Activated naive CD4-positive, alpha-beta T cell treated with anti-CD3 and anti-CD28 coated beads, Interleukin-2, amount 50 U/mL, for 72 hours (primary cell): Measurements from ENCODE around the gene PRH2. TPM values are rescaled to one million over a fixed set of nuclear protein-coding genes. Genes with fewer than 3 reads are reported as not detected.

Source experiments
- ATAC-seq, 2 donors: fragments of 150-1000 bp; cut with Tn5 transposase; 2 replicates each; pipeline ENCODE4 v1.10.0; 2021; ENCODE audit warnings: mild to moderate bottlenecking in 2 of 2, moderate library complexity in 2 of 2
- DNase-seq, 2 donors: peaks; one replicate each; pipeline ENCODE4 v3.0.0; 2021 to 2022; ENCODE audit warnings: low spot score in 2 of 2
- H3K27ac Mint-ChIP-seq, 2 donors: one replicate each; pipeline ENCODE4 v1.8.0; 2022; ENCODE audit warnings: mild to moderate bottlenecking in 2 of 2, mixed read lengths in 2 of 2
- H3K36me3 Mint-ChIP-seq, 2 donors: one replicate each; pipeline ENCODE4 v1.8.0; 2022; ENCODE audit warnings: mixed read lengths in 2 of 2
- H3K9me3 Mint-ChIP-seq, 2 donors: one replicate each; pipeline ENCODE4 v1.8.0; 2022; ENCODE audit warnings: mixed read lengths in 2 of 2
- total RNA-seq, 2 donors: library from RNA; stranded (reverse); gene quantifications; one replicate each; pipeline ENCODE4 v1.2.3, GENCODE V29; 2022

PRH2 gene
- total RNA-seq, 2 donors from 2014 or later: not detected

- ATAC-seq: peak in 1 of 2 donors; percentile 20
- peaks cover 7 to 10% of the 10 kb centered on the region in 2 donors for H3K9me3 Mint-ChIP-seq
- no peak for DNase-seq
- H3K27ac Mint-ChIP-seq: peak overlapping the region in 1 of 2 donors; percentile 24
- peaks cover 0 to 7% of the 10 kb centered on the region in 2 donors for H3K36me3 Mint-ChIP-seq
Measured at GRCh38 chr12:10941916-10942607, 13.0 kb downstream of the PRH2 start.

GRCh38 chr12:10943167-10943566 lies 14.1 kb downstream of the PRH2 start:
- peaks cover 7 to 10% of the 10 kb centered on the region in 2 donors for H3K36me3 Mint-ChIP-seq
- ATAC-seq: no peak
- peak overlapping the region in 1 of 2 donors; percentile 68 for H3K27ac Mint-ChIP-seq
- peaks cover 16 to 17% of the 10 kb centered on the region in 2 donors for H3K9me3 Mint-ChIP-seq
- no peak for DNase-seq

- no peak for ATAC-seq
- DNase-seq: no peak
- H3K9me3 Mint-ChIP-seq: peaks cover 15 to 34% of the 10 kb centered on the region in 2 donors
- peaks cover 42 to 44% of the 10 kb centered on the region in 2 donors for H3K36me3 Mint-ChIP-seq
- H3K27ac Mint-ChIP-seq: no peak overlapping the region
Measured at GRCh38 chr12:10952645-10953044, 23.6 kb downstream of the PRH2 start.

- ATAC-seq (no peak), DNase-seq (no peak)
- H3K27ac Mint-ChIP-seq: no peak overlapping the region
- peaks cover 11 to 26% of the 10 kb centered on the region in 2 donors for H3K9me3 Mint-ChIP-seq
- peaks cover 46 to 47% of the 10 kb centered on the region in 2 donors for H3K36me3 Mint-ChIP-seq
Measured at GRCh38 chr12:10956085-10956484, 27.0 kb downstream of the PRH2 start.

- ATAC-seq (no peak), DNase-seq (no peak)
- no peak overlapping the region for H3K27ac Mint-ChIP-seq
- peaks cover 44% of the 10 kb centered on the region in 2 donors for H3K36me3 Mint-ChIP-seq
- H3K9me3 Mint-ChIP-seq: peaks cover 11 to 26% of the 10 kb centered on the region in 2 donors
Measured at GRCh38 chr12:10957741-10958140, 28.7 kb downstream of the PRH2 start.

- no peak overlapping the region for H3K27ac Mint-ChIP-seq
- no peak for ATAC-seq
- DNase-seq: no peak
Measured at GRCh38 chr12:10959804-10960203, 30.8 kb downstream of the PRH2 start.

GRCh38 chr12:10960211-10960610 lies 31.2 kb downstream of the PRH2 start:
- peaks cover 21 to 30% of the 10 kb centered on the region in 2 donors for H3K36me3 Mint-ChIP-seq
- ATAC-seq: no peak
- no peak for DNase-seq
- no peak overlapping the region for H3K27ac Mint-ChIP-seq
- peaks cover 4 to 15% of the 10 kb centered on the region in 2 donors for H3K9me3 Mint-ChIP-seq

More at GRCh38 chr12:10959804-10960203, 30.8 kb downstream of the PRH2 start:
- peaks cover 6 to 19% of the 10 kb centered on the region in 2 donors for H3K9me3 Mint-ChIP-seq
- H3K36me3 Mint-ChIP-seq: peaks cover 25 to 34% of the 10 kb centered on the region in 2 donors

GRCh38 chr12:10965476-10965875 lies 36.4 kb downstream of the PRH2 start:
- DNase-seq (no peak), ATAC-seq (no peak)
- H3K27ac Mint-ChIP-seq: no peak overlapping the region
- no peaks in the 10 kb centered on the region for H3K9me3 Mint-ChIP-seq
- no peaks in the 10 kb centered on the region for H3K36me3 Mint-ChIP-seq

GRCh38 chr12:10966314-10966713 lies 37.3 kb downstream of the PRH2 start:
- Mint-ChIP-seq H3K27ac (no peak overlapping the region), H3K36me3 (no peaks in the 10 kb centered on the region), H3K9me3 (no peaks in the 10 kb centered on the region)
- no peak for DNase-seq
- no peak for ATAC-seq

GRCh38 chr12:10967409-10967808 lies 38.4 kb downstream of the PRH2 start:
- no peaks in the 10 kb centered on the region for H3K36me3 Mint-ChIP-seq

GRCh38 chr12:10968765-10969456 lies 39.9 kb downstream of the PRH2 start:
- no peaks in the 10 kb centered on the region for H3K9me3 Mint-ChIP-seq
- no peaks in the 10 kb centered on the region for H3K36me3 Mint-ChIP-seq
- DNase-seq: no peak
- no peak overlapping the region for H3K27ac Mint-ChIP-seq
- ATAC-seq: no peak

More at GRCh38 chr12:10967409-10967808, 38.4 kb downstream of the PRH2 start:
- no peak for ATAC-seq
- no peak for DNase-seq
- Mint-ChIP-seq H3K27ac (no peak overlapping the region), H3K9me3 (no peaks in the 10 kb centered on the region)

- ATAC-seq: no peak
- DNase-seq: no peak
- H3K36me3 Mint-ChIP-seq: peaks cover 0 to 11% of the 10 kb centered on the region in 2 donors
Measured at GRCh38 chr12:10974965-10975364, 45.9 kb downstream of the PRH2 start.

GRCh38 chr12:10982244-10982643 lies 53.2 kb downstream of the PRH2 start:
- Mint-ChIP-seq H3K27ac (no peak overlapping the region), H3K9me3 (no peaks in the 10 kb centered on the region), H3K36me3 (peaks cover 3 to 6% of the 10 kb centered on the region in 2 donors)
- DNase-seq (peak in 1 of 2 donors; percentile 39), ATAC-seq (peak; percentile 90 to 97)

More at GRCh38 chr12:10974965-10975364, 45.9 kb downstream of the PRH2 start:
- no peak overlapping the region for H3K27ac Mint-ChIP-seq
- H3K9me3 Mint-ChIP-seq: no peaks in the 10 kb centered on the region

Other genes with a start within 250 kb of the PRH2 start
- gene YBX3, start 205.9 kb upstream of the PRH2 start, total RNA-seq: 100 to 1,000 TPM in 1 of 2 donors, 10 to 100 TPM in 1; 44.9 to 156 TPM
- gene TAS2R7, start 126.6 kb upstream of the PRH2 start, total RNA-seq: not detected
- gene TAS2R8, start 122.0 kb upstream of the PRH2 start, total RNA-seq: not detected
- not detected for gene TAS2R9, start 119.1 kb upstream of the PRH2 start, total RNA-seq
- gene TAS2R10, start 102.9 kb upstream of the PRH2 start, total RNA-seq: not detected
- 1 to 10 TPM in 1 of 2 donors, under 1 TPM in 1; 0.48 to 2.4 TPM for gene PRR4, start 79.8 kb upstream of the PRH2 start, total RNA-seq
- 10 to 100 TPM in 1 of 2 donors, 1 to 10 TPM in 1; 7.8 to 25.1 TPM for gene PRH1, start 45.0 kb upstream of the PRH2 start, total RNA-seq
- gene TAS2R13, start 19.7 kb upstream of the PRH2 start, total RNA-seq: 1 to 10 TPM in 1 of 2 donors, under 1 TPM in 1; 0.23 to 1.3 TPM
- gene TAS2R14, start 10.0 kb downstream of the PRH2 start, total RNA-seq: 1 to 10 TPM; 1.0 to 3.0 TPM
- gene TAS2R50, start 57.7 kb downstream of the PRH2 start, total RNA-seq: 1 to 10 TPM in 1 of 2 donors, under 1 TPM in 1; 0.55 to 1.3 TPM
- gene TAS2R20, start 69.1 kb downstream of the PRH2 start, total RNA-seq: 1 to 10 TPM; 1.5 to 3.7 TPM
- 1 to 10 TPM; 3.2 to 4.7 TPM for gene TAS2R19, start 93.4 kb downstream of the PRH2 start, total RNA-seq
- gene TAS2R31, start 102.2 kb downstream of the PRH2 start, total RNA-seq: 1 to 10 TPM; 4.3 to 4.4 TPM
- gene TAS2R46, start 133.1 kb downstream of the PRH2 start, total RNA-seq: 1 to 10 TPM; 1.5 to 2.4 TPM
- gene TAS2R43, start 163.1 kb downstream of the PRH2 start, total RNA-seq: 1 to 10 TPM in 1 of 2 donors, under 1 TPM in 1; 0.30 to 2.7 TPM
- 1 to 10 TPM; 2.9 to 3.9 TPM for gene TAS2R30, start 205.4 kb downstream of the PRH2 start, total RNA-seq
- gene SMIM10L1, start 242.0 kb downstream of the PRH2 start, total RNA-seq: 1 to 10 TPM; 5.4 to 7.0 TPM